Tibial nerve (tissue), 4 donors: Measurements from ENCODE around the gene TFAP2E.

Source experiments
- EP300 ChIP-seq, 2 donors: sonication (generic); formaldehyde crosslinking; IDR thresholded peaks; one replicate each; pipeline ENCODE4 v1.6.1; 2017; ENCODE audit warnings: antibody characterized with exemption in 2 of 2, mild to moderate bottlenecking in 1 of 2
- POLR2A ChIP-seq, 2 donors: fragments of 450-650 bp; IDR thresholded peaks; one replicate each; pipeline ENCODE4 v1.6.1; 2017; ENCODE audit warnings: antibody characterized with exemption in 2 of 2, mild to moderate bottlenecking in 2 of 2, moderate library complexity in 2 of 2
- TF ChIP-seq, protein P1 (sequence below), 5 experiments: fragments of 200-600 bp in 3 of 5; fragments of 450-650 bp in 2 of 5; sonication (generic) in 3 of 5; IDR thresholded peaks; one replicate each; pipeline ENCODE4 v1.5.1; 2016 to 2019; ENCODE audit warnings: antibody characterized with exemption in 5 of 5, mild to moderate bottlenecking in 3 of 5, moderate library complexity in 2 of 5

DNA sequence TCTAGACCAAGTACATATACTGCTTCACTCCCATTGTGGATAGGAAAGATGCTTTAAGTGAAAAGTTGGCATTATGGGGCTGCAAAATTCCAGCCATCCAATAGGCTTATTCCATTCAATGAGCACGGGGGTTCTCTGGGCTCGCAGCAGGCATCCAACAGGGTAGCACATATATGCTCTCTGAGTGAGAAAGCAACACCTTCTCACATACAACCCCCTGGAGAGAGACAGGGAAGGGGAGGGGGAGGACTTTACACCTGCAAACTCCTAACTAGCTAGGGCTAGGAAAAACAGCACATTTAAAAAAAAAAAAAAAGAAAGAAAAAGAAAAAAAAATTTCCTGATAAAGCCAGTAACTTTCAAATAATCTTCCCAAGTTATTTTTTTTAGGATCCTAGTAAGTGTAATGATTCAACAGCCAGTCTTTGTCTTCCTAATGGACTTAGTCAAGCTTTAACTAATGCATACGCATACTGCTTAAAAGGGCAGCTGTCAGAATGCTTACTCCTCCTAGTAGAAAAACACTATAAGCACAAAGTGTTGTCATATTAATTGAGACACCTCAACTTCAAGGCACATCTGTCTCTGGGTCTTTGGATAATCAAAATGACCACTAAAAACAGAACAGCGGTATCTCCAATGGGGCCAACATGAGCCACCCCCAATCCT lies 49.5 kb downstream of the TFAP2E start:
- TF ChIP-seq POLR2A (IDR thresholded peaks at IDR 0.05) = no peak
- TF ChIP-seq, protein P1, sequence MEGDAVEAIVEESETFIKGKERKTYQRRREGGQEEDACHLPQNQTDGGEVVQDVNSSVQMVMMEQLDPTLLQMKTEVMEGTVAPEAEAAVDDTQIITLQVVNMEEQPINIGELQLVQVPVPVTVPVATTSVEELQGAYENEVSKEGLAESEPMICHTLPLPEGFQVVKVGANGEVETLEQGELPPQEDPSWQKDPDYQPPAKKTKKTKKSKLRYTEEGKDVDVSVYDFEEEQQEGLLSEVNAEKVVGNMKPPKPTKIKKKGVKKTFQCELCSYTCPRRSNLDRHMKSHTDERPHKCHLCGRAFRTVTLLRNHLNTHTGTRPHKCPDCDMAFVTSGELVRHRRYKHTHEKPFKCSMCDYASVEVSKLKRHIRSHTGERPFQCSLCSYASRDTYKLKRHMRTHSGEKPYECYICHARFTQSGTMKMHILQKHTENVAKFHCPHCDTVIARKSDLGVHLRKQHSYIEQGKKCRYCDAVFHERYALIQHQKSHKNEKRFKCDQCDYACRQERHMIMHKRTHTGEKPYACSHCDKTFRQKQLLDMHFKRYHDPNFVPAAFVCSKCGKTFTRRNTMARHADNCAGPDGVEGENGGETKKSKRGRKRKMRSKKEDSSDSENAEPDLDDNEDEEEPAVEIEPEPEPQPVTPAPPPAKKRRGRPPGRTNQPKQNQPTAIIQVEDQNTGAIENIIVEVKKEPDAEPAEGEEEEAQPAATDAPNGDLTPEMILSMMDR (IDR thresholded peaks at IDR 0.05) = no peak
- no peak for TF ChIP-seq EP300 (IDR thresholded peaks at IDR 0.05)
